ENCODE results near the gene PUS3.
"Not testable (repeated sequence)": the region's sequence is repeated elsewhere in the genome, so short reads cannot be mapped to it uniquely, and the experiment has no call there.

The PUS3 gene

DNA sequence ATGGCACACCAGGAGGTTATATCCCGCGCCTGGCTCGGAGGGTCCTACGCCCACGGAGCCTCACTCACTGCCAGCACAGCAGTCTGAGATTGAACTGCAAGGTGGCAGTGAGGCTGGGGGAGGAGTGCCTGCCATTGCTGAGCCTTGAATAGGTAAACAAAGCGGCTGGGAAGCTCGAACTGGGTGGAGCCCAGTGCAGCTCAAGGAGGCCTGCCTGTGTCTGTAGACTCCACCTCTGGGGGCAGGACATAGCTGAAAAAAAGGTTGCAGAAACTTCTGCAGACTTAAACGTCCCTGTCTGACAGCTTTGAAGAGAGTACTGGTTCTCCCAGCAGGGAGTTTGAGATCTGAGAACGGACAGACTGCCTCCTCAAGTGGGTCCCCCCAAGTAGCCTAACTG lies 45.3 kb downstream of the PUS3 start:
- DNase-seq = not testable (repeated sequence)

DNA sequence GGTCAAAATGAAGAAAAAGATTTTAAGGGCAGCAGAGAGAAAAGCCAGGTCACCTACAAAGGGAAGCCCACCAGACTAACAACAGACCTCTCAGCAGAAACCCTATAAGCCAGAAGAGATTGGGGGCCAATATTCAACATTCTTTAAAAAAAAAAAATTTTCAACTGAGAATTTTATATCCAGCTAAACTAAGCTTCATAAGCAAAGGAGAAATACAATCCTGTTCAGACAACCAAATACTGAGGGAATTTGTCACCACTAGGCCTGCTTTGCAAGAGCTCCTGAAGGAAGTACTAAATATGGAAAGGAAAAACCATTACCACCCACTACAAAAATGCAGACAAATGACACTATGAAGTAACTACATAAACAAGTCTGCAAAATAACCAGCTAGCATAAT lies 56.8 kb downstream of the PUS3 start:
- DNase-seq = no peak
